ENCODE data around the gene RAB11A.

RAB11A gene

DNA sequence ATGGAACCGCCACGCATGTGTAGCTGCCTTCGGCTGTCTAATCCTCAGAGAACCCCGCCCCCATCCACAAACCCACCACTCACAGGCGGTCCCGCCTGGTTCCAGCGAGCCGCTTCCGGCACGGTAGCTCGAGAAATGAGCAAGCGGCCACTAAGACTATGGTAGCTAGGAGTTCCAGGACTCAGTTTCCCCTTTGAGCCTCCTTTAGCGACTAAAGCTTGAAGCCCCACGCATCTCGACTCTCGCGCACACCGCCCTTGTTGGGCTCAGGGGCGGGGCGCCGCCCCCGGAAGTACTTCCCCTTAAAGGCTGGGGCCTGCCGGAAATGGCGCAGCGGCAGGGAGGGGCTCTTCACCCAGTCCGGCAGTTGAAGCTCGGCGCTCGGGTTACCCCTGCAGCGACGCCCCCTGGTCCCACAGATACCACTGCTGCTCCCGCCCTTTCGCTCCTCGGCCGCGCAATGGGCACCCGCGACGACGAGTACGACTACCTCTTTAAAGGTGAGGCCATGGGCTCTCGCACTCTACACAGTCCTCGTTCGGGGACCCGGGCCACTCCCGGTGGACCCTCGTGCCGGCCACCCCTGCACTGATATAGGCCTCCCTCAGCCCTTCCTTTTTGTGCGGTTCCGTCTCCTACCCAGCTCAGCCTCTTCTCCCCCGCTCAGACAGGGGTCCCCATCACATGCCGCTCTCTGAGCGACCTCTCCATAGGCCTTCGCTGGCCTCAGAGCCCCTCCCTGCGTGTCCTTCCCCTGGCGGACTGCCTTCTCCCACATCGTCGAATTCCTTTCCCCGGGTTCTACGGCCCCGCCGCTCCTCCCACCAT lies at the start of gene RAB11A:
RAB11A (plus strand) TSS at position 366 of the 828 bp plus-strand sequence; CDS start at position 461, 95 bp downstream.
- peak; percentile 93 to 95 for DNase-seq

DNA sequence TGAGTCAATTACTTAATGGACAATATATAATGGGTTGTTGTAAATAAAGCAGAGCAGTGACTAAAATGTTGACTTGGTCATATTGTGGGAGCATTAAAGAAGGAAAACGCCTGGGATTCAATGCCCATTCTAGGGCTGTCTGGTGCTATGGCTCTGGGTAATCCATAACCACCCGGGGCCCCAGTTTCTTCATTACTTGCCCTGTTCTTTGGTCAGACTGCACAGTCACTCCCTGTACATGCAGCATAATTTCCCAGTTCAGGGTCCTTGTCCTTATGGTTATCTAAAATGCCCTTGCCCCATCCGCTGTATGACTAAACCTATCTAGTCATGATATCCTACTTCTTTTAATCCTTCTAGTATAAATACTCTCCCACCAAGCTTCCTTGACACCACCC lies 49.7 kb upstream of the RAB11A start:
- no peak for DNase-seq

DNA sequence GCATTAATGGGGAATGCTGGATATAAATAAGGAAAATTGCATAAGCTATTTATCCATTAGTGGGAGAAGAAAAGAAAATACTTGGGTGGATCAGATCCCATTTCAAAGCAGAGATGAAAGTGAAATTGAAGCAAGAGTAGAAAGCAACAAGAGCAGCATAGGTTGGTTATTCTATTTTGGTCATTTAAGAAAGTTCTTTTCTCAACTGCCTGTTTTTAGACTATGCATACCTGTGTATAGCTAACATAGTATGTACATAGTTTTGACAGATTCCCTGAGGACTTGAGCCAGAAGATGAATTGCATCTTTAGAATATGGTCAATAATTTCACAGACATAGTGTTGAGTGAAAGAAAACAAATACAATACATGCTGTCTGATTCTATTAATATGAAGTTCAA lies 48.2 kb upstream of the RAB11A start:
- DNase-seq: no peak

DNA sequence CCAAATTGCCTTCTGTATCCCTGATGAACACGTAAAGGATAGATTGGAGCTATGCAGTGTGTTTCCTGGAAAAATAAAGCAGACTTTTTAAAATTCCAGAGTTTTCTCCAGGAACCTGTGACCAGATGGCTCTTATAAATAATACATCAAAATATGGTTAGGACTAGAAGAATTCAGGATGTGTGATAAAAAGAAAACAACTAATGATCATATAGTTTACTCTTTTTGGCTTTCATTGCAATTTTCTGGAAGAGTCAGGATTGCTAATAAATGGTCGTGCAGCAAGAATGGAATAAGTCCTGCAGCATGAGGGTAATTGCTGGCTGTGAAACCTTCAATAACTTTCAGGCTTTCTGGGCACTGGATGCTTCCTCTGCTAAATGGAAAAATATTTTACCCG lies 47.0 kb upstream of the RAB11A start:
- DNase-seq: no peak

DNA sequence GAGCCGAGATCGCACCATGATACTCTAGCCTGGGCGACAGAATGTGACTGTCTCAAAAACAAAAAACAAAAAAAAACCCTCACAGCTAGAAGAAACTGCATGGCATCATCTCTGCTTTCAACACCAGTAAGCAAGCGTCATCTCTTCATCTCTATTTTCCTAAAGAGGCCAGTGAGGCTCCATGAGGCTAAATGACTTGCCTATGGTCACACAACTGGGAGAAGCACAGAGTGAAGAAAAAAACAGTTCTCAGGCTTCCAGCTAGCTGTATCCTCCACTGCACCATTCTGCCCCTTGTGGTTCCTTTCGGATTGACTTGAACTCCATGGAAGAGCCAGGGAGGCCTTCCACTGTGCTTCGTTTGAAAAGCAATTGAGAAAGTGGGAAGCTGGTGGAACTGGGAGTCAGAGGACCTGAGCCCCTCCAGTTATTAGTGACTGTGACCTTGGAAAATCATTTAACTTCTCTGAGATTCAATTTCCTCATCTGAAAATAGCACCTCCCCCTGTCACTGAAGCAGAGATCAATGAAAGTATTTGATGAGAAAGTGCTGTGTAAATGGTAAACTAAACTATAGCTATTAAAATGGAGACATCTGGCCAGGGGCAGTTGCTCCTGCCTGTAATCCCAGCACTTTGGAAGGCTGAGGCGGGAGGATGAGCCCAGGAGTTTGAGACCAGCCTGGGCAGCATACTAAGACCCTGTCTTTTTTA lies 45.1 kb upstream of the RAB11A start:
- DNase-seq: peak in 1 of 2 experiments; percentile 27

DNA sequence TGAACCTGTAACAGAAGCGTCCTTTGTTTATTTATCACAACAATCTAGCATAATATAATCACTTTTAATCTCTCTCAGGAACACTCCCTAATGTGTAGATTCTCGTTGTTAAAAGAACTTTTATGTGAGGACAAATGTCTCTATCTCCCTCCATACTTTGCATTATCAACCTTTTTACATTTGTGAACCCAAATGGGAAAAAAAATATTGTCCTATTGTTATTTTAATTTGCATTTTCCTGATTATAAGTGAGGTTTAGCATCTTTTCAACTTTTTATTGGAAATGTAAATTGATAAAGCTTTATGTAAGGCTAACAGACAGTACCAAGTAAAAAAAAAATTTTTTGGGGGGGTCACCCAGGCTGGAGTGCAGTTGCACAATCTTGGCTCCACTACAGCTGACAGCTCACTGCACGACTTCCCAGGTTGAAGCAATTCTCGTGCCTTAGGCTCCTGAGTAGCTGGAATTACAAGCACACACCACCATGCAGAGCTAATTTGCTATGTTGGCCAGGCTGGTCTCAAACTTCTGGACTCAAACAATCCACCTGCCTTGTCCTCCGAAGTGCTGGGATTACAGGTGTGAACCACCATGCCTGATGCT lies 44.2 kb upstream of the RAB11A start:
- peak; percentile 29 to 45 for DNase-seq

DNA sequence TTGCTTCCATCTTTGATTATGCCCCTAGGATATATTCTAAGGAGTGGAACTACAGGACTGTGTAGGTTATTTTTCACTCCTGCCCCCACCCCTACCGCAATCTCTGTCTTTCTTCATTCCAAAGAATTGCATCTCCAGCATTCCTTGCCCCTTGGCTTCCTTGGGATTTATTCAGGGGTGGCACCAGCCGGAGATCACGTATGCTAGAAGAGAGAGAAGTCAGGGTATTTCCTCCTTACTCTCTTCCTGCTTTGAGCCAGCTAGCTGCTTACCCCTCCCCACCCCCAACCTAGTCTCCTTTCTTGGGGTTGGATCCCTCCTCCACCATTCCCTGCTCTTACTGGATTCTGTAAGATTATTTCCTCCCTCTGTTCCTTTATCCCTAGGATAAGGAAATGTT lies 42.2 kb upstream of the RAB11A start:
- DNase-seq: no peak

DNA sequence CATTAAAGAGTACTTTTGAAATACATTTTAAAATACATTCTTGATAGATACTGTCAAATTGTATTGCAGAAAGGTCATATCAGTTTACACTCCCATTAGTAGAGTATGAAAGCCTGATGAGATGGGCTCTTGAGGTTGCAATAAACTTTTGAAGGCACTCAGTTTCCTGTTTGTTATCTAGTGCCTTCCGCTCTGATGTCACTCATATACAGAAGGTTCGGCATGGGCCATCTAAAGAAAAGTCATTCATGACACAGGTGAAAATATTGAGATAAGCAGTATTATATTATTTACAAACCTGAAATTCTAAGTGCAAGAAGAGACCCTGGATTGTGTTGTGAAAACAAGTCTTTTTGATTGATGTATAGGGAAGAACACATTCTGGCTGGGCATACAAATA lies 40.7 kb upstream of the RAB11A start:
- no peak for DNase-seq

DNA sequence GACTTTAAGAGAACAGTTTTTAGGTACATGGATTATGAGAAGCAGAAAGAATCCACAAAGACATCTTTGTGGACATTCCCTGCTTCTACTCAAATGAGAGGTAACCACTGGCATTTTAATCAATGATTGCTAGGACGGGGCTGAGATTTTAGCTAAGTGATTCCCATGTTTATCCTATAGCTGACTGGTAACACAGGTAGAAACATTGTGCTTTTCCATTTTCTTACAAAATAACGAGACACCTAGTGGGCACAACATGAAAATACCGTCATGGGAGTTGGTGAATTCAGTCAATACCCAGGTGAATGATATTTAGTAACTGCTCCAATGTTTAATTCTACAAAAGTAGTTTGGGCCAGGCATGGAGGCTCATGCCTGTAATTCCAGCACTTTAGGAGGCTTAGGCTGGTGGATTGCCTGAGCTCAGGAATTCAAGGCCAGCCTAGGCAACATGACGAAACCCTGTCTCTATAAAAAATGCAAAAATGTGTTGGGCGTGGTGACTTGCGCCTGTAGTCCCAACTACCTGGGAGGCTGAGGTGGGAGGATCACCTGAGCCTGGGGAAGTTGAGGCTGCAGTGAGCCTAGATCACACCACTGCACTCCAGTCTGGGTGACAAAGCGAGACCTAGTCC lies 40.0 kb upstream of the RAB11A start:
- peak; percentile 22 to 29 for DNase-seq

DNA sequence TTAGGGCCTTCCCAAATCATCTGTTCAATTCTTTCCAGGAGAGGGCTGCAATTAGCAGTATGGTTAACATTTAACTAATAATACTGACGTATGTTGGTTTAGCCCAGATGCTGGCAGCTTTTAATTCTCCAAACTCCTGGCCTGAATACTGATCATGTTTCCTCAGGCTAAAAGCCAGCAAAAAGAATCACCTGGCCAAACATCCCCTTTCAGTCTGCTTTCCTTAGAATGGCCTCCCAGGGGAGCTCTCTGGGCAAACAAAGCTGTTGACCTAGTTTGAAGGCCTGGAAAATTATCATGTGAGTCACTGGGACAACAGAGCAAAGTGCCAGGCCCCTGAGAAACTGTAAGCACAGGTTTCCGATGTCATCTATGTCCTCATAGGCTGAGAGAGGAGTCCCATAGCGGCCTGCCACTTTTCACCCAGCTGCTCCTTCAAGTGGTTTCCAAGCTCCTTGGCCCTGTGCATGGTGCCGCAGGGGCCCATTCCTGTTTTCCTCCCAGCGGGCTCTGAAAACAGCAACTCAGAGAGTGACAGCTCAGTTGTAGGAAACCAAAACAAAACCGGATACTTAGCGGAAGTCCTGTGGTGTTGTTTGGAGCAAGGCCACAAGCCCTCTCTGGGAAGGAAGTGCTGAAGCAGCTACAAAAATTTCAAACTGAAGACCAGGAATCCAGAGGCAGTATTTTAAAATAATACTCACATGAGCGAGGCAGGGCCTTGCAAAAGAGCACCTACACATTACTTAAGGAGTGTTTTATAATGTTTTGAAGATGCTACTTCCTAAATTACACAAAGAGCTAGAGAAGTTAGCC lies 36.5 kb upstream of the RAB11A start:
- peak; percentile 96 to 97 for DNase-seq

DNA sequence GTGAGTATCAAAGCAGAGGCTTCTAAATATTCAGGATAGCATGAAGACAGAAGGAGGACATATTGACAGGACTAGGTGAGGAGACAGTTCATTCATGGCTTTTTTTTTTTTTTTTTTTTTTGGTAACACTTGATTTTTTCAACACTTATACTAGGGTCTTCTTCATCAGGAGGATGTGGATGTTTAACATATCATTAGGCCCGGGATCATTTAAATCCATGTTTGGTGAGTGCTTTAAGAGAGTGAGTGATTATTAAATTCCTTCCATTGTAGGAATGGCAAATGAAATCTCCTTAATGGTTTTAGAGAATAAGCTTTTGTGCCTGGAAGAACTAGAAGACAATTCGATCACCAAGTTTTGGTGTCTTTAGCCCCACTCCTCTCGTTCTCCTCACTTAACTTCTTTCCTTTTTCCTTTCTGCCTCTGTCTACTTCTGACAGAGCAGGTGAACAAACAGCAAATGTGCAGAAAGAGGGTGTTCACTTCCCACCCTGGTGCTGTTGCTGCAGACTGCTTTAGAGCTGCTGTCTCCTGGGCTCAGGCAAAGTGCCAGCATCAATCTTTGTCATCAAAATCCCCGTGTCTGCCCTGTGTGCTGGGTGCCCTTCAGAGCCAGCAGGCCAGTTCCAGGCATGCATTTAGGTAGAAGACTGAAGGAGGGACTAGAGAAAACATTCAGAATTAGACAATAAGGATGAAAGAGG lies 35.6 kb upstream of the RAB11A start:
- DNase-seq: peak in 1 of 2 experiments; percentile 17

DNA sequence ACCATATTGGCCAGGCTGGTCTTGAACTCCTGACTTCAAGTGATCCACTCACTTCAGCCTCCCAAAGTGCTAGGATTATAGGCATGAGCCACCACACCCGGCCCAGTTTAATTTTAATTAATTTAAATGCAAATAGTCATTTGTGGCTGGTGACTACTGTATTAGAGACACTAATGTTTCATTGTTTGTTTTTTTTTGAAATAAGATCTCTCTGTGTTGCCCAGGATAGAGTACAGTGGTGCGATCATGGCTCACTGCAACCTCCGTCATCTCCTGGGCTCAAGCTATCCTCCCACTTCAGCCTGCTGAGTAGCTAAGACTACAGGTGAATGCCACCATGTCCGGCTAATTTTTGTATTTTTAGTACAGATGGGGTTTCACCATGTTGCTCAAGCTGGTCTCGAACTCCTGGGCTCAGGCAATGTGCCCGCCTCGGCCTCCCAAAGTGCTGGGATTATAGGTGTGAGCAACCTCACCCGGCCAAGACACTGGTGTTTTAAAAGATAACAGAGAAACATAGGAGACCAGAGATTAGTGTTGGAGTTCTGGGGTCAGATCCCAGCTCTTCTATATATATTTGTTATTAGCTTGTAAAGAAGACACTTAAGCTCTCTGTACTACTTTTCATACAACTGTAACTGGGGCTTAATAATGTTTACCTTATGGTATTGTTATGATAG lies 34.5 kb upstream of the RAB11A start:
- DNase-seq: no peak

DNA sequence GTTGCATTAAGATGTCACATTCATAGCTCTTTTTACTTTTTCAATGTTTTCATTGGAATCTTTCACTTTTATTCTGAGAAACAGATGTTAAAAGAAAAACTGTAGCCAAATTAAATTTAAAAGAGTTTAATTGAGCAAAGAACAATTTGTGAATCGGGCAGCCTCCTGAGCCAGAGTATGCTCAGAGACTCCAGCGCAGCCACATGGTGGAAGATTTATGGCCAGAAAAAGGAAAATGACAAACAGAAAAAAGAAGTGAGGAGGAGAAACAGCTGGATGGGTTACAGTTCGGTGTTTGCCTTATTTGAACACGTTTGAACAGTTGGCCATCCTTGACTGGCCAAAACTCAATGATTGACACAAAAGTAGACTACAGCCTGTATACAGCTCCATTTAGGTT lies 33.8 kb upstream of the RAB11A start:
- no peak for DNase-seq

DNA sequence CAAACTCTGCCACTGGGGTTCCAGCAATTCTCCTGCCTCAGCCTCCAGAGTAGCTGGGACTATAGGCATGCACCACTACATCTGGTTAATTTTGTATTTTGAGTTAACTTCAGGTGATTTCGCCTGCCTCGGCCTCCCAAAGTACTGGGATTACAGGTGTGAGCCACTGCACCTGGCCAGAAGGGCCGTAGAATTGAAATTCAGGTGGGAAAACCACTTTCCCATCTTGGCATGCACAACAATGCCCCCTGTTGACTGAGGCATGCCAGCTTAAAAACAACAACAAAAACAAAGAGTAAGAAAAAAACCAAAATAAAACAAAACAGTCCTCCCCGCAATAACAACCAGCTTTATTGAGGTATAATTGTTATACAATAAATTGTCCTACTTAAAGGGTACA lies 32.6 kb upstream of the RAB11A start:
- no peak for DNase-seq

DNA sequence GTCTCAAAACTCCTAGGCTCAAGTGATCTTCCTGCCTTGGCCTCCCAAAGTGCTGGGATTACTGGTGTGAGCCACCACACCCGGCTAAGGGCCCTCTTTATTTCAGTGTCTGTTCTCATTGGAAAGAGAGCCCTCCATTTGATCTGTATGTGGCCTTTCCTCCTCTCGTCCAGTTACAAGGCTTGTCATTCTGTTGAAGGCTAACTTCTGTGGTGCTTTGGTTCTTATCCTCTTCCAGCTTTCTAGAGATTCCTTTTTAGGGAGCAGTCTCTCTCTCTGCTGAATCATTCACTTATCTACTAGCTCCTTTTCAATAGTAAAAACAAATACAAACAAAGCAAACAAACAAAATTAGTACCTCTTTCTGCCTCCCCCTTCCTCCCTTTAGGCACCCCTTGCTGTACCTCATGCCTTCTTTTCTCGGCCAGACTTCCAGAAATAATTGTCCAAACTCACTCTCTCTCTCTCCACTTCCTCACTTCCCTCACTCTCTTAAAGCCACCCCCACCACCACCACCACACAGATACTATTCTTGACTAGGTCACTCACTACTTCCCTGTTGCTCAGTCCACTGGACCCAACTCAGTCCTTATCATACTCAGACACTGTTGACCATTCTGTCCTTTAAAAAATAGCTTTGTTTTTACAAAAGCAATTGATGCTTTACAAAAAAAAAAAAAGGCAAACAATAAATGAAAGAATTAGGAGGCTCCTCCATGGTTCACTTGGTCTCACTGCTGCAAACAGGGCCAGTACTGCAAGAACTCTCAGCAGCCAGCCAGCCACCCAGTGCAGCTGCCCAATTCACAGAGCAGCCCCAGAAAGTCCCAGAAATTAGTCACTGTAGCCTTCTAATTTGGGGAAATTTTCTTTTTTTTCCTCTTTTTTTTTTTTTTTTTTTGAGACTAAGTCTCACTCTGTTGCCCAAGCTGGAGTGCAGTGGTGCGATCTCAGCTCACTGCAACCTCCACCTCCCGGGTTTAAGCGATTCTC lies 31.7 kb upstream of the RAB11A start:
- DNase-seq: peak; percentile 29 to 38

DNA sequence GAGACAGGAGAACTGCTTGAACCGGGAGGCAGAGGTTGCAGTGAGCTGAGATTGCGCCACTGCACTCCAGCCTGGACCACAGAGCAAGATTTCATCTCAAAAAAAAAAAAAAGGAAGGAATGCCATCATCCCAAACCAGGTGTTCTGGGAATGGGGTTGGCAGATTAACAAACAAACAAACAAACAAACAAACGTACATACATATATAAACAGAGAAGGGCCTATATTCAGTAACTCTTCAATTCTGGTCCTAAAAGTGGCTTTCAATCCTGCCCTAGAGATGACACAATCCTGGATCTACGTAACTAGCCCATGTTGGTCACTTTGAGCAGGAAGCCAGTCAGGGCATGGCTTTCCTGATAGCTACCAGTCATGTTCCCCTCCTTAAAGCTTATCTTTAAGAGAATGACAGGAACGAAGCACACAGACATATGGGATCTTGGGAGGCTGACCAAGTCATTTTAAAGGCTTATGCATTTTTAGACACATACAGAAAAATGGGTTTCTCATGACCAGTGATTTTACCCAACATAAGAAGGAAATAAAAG lies 29.9 kb upstream of the RAB11A start:
- no peak for DNase-seq

DNA sequence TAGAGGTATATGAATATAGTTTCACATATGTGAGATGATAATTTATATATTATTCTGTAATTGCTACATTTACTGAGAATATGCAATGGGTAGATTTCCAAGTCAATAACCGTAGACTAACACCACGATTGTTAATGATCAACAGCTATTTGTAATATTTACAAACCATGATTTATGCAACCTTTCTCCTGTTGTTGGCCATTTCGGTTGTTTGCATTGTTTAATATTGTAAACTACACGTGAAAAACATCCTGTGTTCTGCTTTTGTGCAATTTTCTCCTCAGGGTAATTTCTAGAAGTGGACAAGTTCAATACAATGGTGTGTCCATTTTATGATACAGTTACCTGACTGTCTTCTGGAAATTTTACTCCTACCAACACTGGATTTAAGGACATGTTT lies 29.3 kb upstream of the RAB11A start:
- no peak for DNase-seq

DNA sequence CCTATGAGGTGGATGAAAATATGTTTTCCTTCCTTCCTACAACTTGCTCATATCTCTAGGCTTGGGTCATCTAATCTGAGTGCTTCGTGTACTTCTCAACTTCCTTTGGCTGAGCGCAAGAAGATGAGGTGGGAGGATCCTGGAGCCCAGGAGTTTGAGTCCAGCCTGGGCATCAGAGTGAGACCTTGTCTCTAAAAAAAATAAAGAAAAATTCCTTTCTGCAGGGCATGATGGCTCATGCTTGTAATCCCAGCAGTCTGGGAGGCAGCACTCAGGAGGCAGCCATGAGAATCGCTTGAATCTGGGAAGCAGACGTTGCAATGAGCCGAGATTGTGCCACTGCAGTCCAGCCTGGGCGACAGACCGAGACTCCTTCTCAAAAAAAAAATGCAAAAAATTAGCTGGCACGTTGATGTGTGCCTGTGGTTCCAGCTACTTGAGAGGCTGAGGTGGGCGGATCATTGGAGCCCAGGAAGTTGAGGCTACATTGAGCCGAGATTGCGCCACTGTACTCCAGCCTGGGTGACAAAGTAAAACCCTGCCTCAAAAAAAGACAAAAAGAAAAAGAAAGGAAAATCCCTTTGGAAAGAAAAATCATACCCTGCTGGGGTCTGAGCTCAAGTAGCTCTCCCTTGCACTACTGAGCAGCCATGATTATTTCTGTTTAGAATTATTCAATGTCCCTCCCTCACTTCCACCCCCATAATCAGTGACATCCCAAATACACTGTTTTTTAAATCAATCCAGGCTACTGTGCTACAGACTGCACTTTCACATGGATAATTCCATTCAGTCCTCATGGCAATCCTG lies 28.0 kb upstream of the RAB11A start:
- DNase-seq: peak in 1 of 2 experiments; percentile 13
